Neural progenitor cell (in vitro differentiated cells): ENCODE data around the gene KLF6.

ENCODE experiments used
- EZH2 ChIP-seq: fragments of 200-600 bp; sonication (generic); IDR thresholded peaks from 2 replicates; pipeline ENCODE4 v1.6.1; 2017; ENCODE audit warnings: antibody characterized with exemption, mild to moderate bottlenecking, moderate library complexity
- EZH2phosphoT487 ChIP-seq: fragments of 200-600 bp; sonication (generic); IDR thresholded peaks from 2 replicates; pipeline ENCODE4 v1.6.1; 2017; ENCODE audit warnings: antibody characterized with exemption
- TF ChIP-seq, protein P1 (sequence below): fragments of 200-600 bp; sonication (generic); IDR thresholded peaks from 2 replicates; pipeline ENCODE4 v1.5.1; 2017; ENCODE audit warnings: antibody characterized with exemption, mild to moderate bottlenecking

DNA sequence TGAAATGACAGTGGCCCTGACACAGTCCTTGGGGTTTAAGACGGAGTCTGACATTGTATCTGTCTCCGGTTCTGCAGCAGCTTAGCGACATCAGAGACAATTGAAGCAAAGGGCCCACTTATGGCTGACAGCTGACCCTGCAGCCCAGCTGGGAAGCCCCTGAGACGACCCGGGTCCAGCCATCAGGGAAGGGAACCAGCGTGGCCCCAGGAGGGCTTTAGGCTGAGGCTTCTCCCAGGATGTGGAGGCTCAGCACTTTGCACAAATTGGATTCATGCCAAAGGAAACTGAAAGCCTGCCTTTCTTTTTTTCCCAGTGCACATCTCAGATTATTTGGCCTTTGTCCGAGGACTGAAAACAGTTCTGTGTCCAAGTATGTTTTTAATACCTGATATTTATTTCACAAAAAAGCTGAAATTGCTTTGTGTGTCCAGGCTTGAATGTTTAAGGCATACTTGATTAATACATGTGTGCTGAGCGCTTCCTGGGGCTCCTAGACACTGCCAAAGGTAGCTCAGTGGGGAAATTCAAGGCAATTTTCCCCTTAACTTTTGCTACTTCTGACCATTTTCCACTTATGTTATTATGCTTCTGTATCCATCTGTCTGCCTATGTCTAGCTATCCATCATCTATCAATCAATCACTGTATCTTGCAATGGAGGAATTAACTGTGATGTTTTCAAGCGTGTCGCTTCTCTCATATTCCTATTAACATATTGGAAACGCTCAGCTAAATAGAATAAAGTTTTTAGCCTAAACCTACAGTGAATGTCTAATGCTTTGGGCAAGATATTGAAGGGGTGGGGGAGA is 34.8 kb downstream of the KLF6 start:
- TF ChIP-seq, protein P1, sequence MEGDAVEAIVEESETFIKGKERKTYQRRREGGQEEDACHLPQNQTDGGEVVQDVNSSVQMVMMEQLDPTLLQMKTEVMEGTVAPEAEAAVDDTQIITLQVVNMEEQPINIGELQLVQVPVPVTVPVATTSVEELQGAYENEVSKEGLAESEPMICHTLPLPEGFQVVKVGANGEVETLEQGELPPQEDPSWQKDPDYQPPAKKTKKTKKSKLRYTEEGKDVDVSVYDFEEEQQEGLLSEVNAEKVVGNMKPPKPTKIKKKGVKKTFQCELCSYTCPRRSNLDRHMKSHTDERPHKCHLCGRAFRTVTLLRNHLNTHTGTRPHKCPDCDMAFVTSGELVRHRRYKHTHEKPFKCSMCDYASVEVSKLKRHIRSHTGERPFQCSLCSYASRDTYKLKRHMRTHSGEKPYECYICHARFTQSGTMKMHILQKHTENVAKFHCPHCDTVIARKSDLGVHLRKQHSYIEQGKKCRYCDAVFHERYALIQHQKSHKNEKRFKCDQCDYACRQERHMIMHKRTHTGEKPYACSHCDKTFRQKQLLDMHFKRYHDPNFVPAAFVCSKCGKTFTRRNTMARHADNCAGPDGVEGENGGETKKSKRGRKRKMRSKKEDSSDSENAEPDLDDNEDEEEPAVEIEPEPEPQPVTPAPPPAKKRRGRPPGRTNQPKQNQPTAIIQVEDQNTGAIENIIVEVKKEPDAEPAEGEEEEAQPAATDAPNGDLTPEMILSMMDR = no peak
- TF ChIP-seq EZH2 = no peak
- TF ChIP-seq EZH2phosphoT487 = no peak
